K562 (cell line): ENCODE measurements around the gene SLC35B1. TPM values are rescaled to one million over a fixed set of nuclear protein-coding genes. Genes with fewer than 3 reads are reported as not detected.

Experiments
- CHD4 ChIP-seq: fragments of 200-600 bp; sonication (generic); IDR thresholded peaks from 3 replicates; pipeline ENCODE4 v1.6.1; 2012; ENCODE audit warnings: low read depth, mild to moderate bottlenecking, mixed read lengths, low read length, inconsistent platforms; ENCODE audit not compliant: insufficient read depth, insufficient replicate concordance, poor library complexity, severe bottlenecking
- COPS2 ChIP-seq: fragments of 450-650 bp; conservative IDR thresholded peaks from 2 replicates; pipeline ENCODE4 v1.6.1; 2016; ENCODE audit warnings: mild to moderate bottlenecking, moderate library complexity
- ERF ChIP-seq: fragments of 450-650 bp; formaldehyde crosslinking; IDR thresholded peaks from 2 replicates; pipeline ENCODE4 v1.4.0; 2020; ENCODE audit warnings: mild to moderate bottlenecking, mixed read lengths
- HMGN3 ChIP-seq: IDR thresholded peaks from 2 replicates; pipeline ENCODE4 v1.6.1; 2011; ENCODE audit warnings: borderline replicate concordance, low read depth, mild to moderate bottlenecking, mixed read lengths, low read length; ENCODE audit not compliant: insufficient read length; ENCODE audit errors: extremely low read depth
- KDM4B ChIP-seq, 2 experiments: fragments of 450-650 bp in 1 of 2; sonication (generic) in 1 of 2; IDR thresholded peaks; 2 replicates each; pipeline ENCODE4 v1.6.1; 2016 to 2017; ENCODE audit warnings: borderline replicate concordance in 2 of 2, antibody characterized with exemption in 1 of 2, low read depth in 1 of 2, mild to moderate bottlenecking in 1 of 2
- OTX1 ChIP-seq: fragments of 450-650 bp; formaldehyde crosslinking; IDR thresholded peaks from 2 replicates; pipeline ENCODE4 v1.4.0; 2022; ENCODE audit warnings: mild to moderate bottlenecking
- PPARD ChIP-seq: fragments of 250-450 bp; sonication (Bioruptor Pico); IDR thresholded peaks from 2 replicates; pipeline ENCODE4 v1.8.0; 2022; ENCODE audit warnings: inconsistent platforms, mild to moderate bottlenecking, moderate library complexity
- SP1 ChIP-seq: sonication (generic); formaldehyde crosslinking; IDR thresholded peaks from 2 replicates; pipeline ENCODE4 v1.8.1; 2022; ENCODE audit warnings: mild to moderate bottlenecking, missing genetic modification reagents
- SRSF9 ChIP-seq: fragments of 200-400 bp; formaldehyde crosslinking; IDR thresholded peaks from 2 replicates; pipeline ENCODE4 v1.6.1; 2017; ENCODE audit warnings: low read depth, low read length, borderline replicate concordance
- ZBTB17 ChIP-seq: fragments of 450-650 bp; formaldehyde crosslinking; IDR thresholded peaks from 2 replicates; pipeline ENCODE4 v1.4.0; 2020; ENCODE audit warnings: mild to moderate bottlenecking
- ZBTB7A ChIP-seq: IDR thresholded peaks from 2 replicates; pipeline ENCODE4 v1.6.1; 2011; ENCODE audit warnings: low read depth, mild to moderate bottlenecking, low read length, moderate library complexity, borderline replicate concordance; ENCODE audit not compliant: control insufficient read depth
- ZNF324 ChIP-seq: fragments of 250-450 bp; sonication (Bioruptor Pico); IDR thresholded peaks from 2 replicates; pipeline ENCODE4 v1.4.0; 2020; ENCODE audit warnings: mild to moderate bottlenecking
- polyA plus RNA-seq, 8 experiments: library from polyadenylated mRNA; depleted of rRNA in 4 of 8; stranded (reverse) in 5 of 8; unstranded in 3 of 8; fragments of >200 nt; fragmentation: Nextera tagmentation in 2 of 8; fragmentation: Illumina TruSeq in 1 of 8; extraction: Ambion mirVana in 2 of 8; extraction: Trizol in 1 of 8; gene quantifications; 2 replicates each; pipeline versions ENCODE4 v1.2.1 to v1.2.3, GENCODE V29; 2011 to 2014; ENCODE audit warnings: inconsistent platforms in 1 of 8, missing spikeins in 1 of 8
- total RNA-seq, 7 experiments: library from RNA; depleted of rRNA in 6 of 7; stranded (reverse); fragments of >200 nt in 6 of 7; fragmentation: Illumina TruSeq in 2 of 7; extraction: Trizol in 2 of 7; gene quantifications; 2 replicates each; pipeline versions ENCODE4 v1.2.1 to v1.2.3, GENCODE V29; 2011 to 2021; ENCODE audit warnings: low replicate concordance in 1 of 7
- TF ChIP-seq, protein P1 (sequence below), 3 experiments: fragments of 200-800 bp in 1 of 3; sonication (Bioruptor generic) in 1 of 3; sonication (generic) in 1 of 3; formaldehyde crosslinking in 1 of 3; IDR thresholded peaks; 2 replicates each; pipeline versions ENCODE4 v1.6.1 to v1.8.0; 2016 to 2022; ENCODE audit warnings: mild to moderate bottlenecking in 2 of 3, missing compliant biosample characterization in 2 of 3, missing genetic modification characterization in 2 of 3, missing genetic modification reagents in 1 of 3
- TF ChIP-seq, protein P2 (sequence below): fragments of 250-450 bp; sonication (Bioruptor Pico); IDR thresholded peaks from 2 replicates; pipeline ENCODE4 v1.4.0; 2020; ENCODE audit warnings: mild to moderate bottlenecking
- TF ChIP-seq, protein P3 (sequence below): sonication (generic); formaldehyde crosslinking; IDR thresholded peaks from 2 replicates; pipeline ENCODE4 v1.8.1; 2023; ENCODE audit warnings: mild to moderate bottlenecking, missing genetic modification reagents
- TF ChIP-seq, protein P4 (sequence below): fragments of 200-800 bp; sonication (Bioruptor generic); IDR thresholded peaks from 2 replicates; pipeline ENCODE4 v1.6.1; 2017; ENCODE audit warnings: missing genetic modification characterization, missing compliant biosample characterization
- TF ChIP-seq, protein P5 (sequence below): fragments of 250-450 bp; sonication (Bioruptor Pico); IDR thresholded peaks from 2 replicates; pipeline ENCODE4 v1.8.0; 2021; ENCODE audit warnings: moderate library complexity, mild to moderate bottlenecking, inconsistent platforms

SLC35B1 gene
- total and polyA plus RNA-seq, 9 of the 15 experiments (the other 6 are each of a cell fraction or from before 2014, with no cell fraction given): 51.4 to 87.9 (median 66.3) TPM

DNA sequence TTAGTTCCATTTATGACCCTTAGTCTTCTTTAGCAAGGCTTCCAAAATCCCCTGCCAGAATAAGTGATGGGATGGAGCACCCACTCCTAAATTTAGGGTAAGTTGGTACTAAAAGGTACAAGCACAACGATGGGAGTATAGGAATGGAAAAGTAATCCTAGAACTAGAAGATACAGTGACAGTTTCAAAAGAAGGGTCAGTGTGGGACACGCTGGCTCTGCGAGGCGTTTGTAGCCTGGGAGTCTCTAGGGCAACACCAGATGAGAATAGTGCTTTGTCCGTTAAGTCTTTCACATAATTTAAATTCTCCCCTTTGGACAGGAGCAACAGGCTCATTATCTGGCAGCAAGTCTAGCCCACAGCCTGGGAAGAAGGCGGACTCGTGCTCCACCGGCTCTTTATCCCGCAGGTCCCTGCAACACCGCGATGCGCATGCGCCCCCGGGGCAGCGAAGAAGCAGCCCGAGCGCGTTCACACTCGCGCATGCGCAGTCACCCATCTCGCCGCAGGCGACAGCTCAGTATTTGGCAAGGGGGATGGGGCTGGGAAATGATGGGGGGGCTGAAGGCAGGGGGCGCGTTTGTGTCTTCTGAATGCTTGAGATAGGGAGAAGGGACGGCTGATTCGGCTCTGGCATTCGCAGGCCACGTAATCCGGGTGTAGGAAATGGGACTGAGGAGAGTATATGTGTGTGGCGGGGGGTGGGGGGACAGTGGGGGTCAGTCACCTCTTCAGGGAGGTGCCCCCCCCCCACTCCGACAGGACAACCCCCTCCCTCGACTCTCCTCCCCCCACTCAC lies 30.4 kb downstream of the SLC35B1 start (continued):
- TF ChIP-seq, protein P1, sequence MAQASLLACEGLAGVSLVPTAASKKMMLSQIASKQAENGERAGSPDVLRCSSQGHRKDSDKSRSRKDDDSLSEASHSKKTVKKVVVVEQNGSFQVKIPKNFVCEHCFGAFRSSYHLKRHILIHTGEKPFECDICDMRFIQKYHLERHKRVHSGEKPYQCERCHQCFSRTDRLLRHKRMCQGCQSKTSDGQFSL (CRISPR knock-in tag; IDR thresholded peaks at IDR 0.05): peak; percentile 96
- TF ChIP-seq, protein P1 (tag; IDR thresholded peaks at IDR 0.05): peak in 1 of 2 experiments; percentile 90; a peak in 2 of 4 replicates
- TF ChIP-seq, protein P2, sequence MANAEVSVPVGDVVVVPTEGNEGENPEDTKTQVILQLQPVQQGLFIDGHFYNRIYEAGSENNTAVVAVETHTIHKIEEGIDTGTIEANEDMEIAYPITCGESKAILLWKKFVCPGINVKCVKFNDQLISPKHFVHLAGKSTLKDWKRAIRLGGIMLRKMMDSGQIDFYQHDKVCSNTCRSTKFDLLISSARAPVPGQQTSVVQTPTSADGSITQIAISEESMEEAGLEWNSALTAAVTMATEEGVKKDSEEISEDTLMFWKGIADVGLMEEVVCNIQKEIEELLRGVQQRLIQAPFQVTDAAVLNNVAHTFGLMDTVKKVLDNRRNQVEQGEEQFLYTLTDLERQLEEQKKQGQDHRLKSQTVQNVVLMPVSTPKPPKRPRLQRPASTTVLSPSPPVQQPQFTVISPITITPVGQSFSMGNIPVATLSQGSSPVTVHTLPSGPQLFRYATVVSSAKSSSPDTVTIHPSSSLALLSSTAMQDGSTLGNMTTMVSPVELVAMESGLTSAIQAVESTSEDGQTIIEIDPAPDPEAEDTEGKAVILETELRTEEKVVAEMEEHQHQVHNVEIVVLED (CRISPR knock-in tag): peak; percentile 28; the same call in 1 of the 2 replicates
- TF ChIP-seq, protein P3, sequence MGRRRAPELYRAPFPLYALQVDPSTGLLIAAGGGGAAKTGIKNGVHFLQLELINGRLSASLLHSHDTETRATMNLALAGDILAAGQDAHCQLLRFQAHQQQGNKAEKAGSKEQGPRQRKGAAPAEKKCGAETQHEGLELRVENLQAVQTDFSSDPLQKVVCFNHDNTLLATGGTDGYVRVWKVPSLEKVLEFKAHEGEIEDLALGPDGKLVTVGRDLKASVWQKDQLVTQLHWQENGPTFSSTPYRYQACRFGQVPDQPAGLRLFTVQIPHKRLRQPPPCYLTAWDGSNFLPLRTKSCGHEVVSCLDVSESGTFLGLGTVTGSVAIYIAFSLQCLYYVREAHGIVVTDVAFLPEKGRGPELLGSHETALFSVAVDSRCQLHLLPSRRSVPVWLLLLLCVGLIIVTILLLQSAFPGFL (CRISPR knock-in tag): no peak
- no peak for TF ChIP-seq OTX1 (CRISPR knock-in tag)
- no peak for TF ChIP-seq ZNF324 (CRISPR knock-in tag)
- peak; percentile 66 for TF ChIP-seq ZBTB7A
- TF ChIP-seq, protein P4, sequence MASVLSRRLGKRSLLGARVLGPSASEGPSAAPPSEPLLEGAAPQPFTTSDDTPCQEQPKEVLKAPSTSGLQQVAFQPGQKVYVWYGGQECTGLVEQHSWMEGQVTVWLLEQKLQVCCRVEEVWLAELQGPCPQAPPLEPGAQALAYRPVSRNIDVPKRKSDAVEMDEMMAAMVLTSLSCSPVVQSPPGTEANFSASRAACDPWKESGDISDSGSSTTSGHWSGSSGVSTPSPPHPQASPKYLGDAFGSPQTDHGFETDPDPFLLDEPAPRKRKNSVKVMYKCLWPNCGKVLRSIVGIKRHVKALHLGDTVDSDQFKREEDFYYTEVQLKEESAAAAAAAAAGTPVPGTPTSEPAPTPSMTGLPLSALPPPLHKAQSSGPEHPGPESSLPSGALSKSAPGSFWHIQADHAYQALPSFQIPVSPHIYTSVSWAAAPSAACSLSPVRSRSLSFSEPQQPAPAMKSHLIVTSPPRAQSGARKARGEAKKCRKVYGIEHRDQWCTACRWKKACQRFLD: peak; percentile 75
- 0 out of 4 replicates have a peak, but pooled peaks of 1 of the 2 experiments have one; percentile 11 for TF ChIP-seq KDM4B (IDR thresholded peaks at IDR 0.05; ENCODE audit: borderline replicate concordance in 2 of 2, low read depth in 1 of 2)
- TF ChIP-seq ERF (CRISPR knock-in tag): no peak
- TF ChIP-seq SP1 (CRISPR knock-in tag): no peak
- TF ChIP-seq PPARD (CRISPR knock-in tag): no peak
- peak; percentile 26 for TF ChIP-seq HMGN3
- TF ChIP-seq ZBTB17 (CRISPR knock-in tag): no peak
- TF ChIP-seq, protein P5, sequence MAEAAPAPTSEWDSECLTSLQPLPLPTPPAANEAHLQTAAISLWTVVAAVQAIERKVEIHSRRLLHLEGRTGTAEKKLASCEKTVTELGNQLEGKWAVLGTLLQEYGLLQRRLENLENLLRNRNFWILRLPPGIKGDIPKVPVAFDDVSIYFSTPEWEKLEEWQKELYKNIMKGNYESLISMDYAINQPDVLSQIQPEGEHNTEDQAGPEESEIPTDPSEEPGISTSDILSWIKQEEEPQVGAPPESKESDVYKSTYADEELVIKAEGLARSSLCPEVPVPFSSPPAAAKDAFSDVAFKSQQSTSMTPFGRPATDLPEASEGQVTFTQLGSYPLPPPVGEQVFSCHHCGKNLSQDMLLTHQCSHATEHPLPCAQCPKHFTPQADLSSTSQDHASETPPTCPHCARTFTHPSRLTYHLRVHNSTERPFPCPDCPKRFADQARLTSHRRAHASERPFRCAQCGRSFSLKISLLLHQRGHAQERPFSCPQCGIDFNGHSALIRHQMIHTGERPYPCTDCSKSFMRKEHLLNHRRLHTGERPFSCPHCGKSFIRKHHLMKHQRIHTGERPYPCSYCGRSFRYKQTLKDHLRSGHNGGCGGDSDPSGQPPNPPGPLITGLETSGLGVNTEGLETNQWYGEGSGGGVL (CRISPR knock-in tag): no peak
- TF ChIP-seq COPS2: no peak
- no peak for TF ChIP-seq CHD4
- no peak for TF ChIP-seq SRSF9
